ENCODE measurements around the gene ZBTB24.

- TF ChIP-seq CTCF (conservative IDR thresholded peaks at IDR 0.05 in 1 of 2, IDR thresholded peaks at IDR 0.05 in 1 of 2; ENCODE audit: low read depth in 1 of 2, low read length in 2 of 2) (no peak), EZH2 (IDR thresholded peaks at IDR 0.05; ENCODE audit: low read length, missing control alignments) (no peak)
Observed at GRCh38 chr6:109523478-109523877, 40.5 kb upstream of the ZBTB24 start.
